Dendritic cell treated with granulocyte-macrophage colony-stimulating factor and Interleukin-4, amounts not matched to agents 40 ng/mL and 50 ng/mL, for 4 days (primary cell): ENCODE data around the gene ADGRB3.

Experiments
- H3K27ac Mint-ChIP-seq: one replicate; pipeline ENCODE4 v1.8.0; 2022; ENCODE audit warnings: mild to moderate bottlenecking, mixed read lengths
- H3K27me3 Mint-ChIP-seq: one replicate; pipeline ENCODE4 v1.8.0; 2022; ENCODE audit warnings: mild to moderate bottlenecking, mixed read lengths
- H3K36me3 Mint-ChIP-seq: one replicate; pipeline ENCODE4 v1.8.0; 2022; ENCODE audit warnings: low read depth, mixed read lengths
- H3K4me1 Mint-ChIP-seq: one replicate; pipeline ENCODE4 v1.8.0; 2022; ENCODE audit warnings: low read depth, mixed read lengths
- H3K4me3 Mint-ChIP-seq: one replicate; pipeline ENCODE4 v1.8.0; 2022; ENCODE audit warnings: mild to moderate bottlenecking, moderate library complexity, mixed read lengths
- H3K9me3 Mint-ChIP-seq: one replicate; pipeline ENCODE4 v1.8.0; 2022; ENCODE audit warnings: mixed read lengths
- intact Hi-C: fragments of 100-400 bp; cut with micrococcal nuclease; formaldehyde crosslinking; loops from one replicate; pipeline ENCODE4 v1.15.0; 2022

ADGRB3 gene

GRCh38 chr6:68726337-68726736 is 91.3 kb downstream of the ADGRB3 start:
- H3K27ac Mint-ChIP-seq = no peak overlapping the region
- H3K27me3 Mint-ChIP-seq = no peaks in the 10 kb centered on the region
- H3K4me1 Mint-ChIP-seq = no peaks in the 10 kb centered on the region
- no peaks in the 10 kb centered on the region for H3K9me3 Mint-ChIP-seq
- no peak overlapping the region for H3K4me3 Mint-ChIP-seq
- intact Hi-C loops = no loop called here
- no peaks in the 10 kb centered on the region for H3K36me3 Mint-ChIP-seq

- H3K36me3 Mint-ChIP-seq = no peaks in the 10 kb centered on the region
- H3K27ac Mint-ChIP-seq = no peak overlapping the region
- no peaks in the 10 kb centered on the region for H3K9me3 Mint-ChIP-seq
- intact Hi-C loops = no loop called here
- no peak overlapping the region for H3K4me3 Mint-ChIP-seq
- no peaks in the 10 kb centered on the region for H3K4me1 Mint-ChIP-seq
- H3K27me3 Mint-ChIP-seq = no peaks in the 10 kb centered on the region
These were observed 91.9 kb downstream of the ADGRB3 start for GRCh38 chr6:68726992-68727391.

- H3K9me3 Mint-ChIP-seq = no peaks in the 10 kb centered on the region
- no peak overlapping the region for H3K27ac Mint-ChIP-seq
- H3K27me3 Mint-ChIP-seq = no peaks in the 10 kb centered on the region
- no peaks in the 10 kb centered on the region for H3K36me3 Mint-ChIP-seq
- intact Hi-C loops = no loop called here
- H3K4me1 Mint-ChIP-seq = peaks cover 5% of the 10 kb centered on the region
- no peak overlapping the region for H3K4me3 Mint-ChIP-seq
These were observed 92.6 kb downstream of the ADGRB3 start for GRCh38 chr6:68727699-68728098.

- H3K36me3 Mint-ChIP-seq = no peaks in the 10 kb centered on the region
- intact Hi-C loops = no loop called here
- no peak overlapping the region for H3K27ac Mint-ChIP-seq
- H3K27me3 Mint-ChIP-seq = no peaks in the 10 kb centered on the region
- H3K9me3 Mint-ChIP-seq = no peaks in the 10 kb centered on the region
- peaks cover 5% of the 10 kb centered on the region for H3K4me1 Mint-ChIP-seq
- H3K4me3 Mint-ChIP-seq = no peak overlapping the region
These were observed 93.3 kb downstream of the ADGRB3 start for GRCh38 chr6:68728159-68728979.

- Mint-ChIP-seq H3K36me3 (no peaks in the 10 kb centered on the region), H3K27ac (no peak overlapping the region), H3K4me1 (peaks cover 5% of the 10 kb centered on the region), H3K27me3 (no peaks in the 10 kb centered on the region), H3K4me3 (no peak overlapping the region), H3K9me3 (no peaks in the 10 kb centered on the region)
- intact Hi-C loops = no loop called here
These were observed 94.4 kb downstream of the ADGRB3 start for GRCh38 chr6:68729377-68729903.

GRCh38 chr6:68730291-68731054 is 95.4 kb downstream of the ADGRB3 start:
- Mint-ChIP-seq H3K27ac (no peak overlapping the region), H3K4me3 (no peak overlapping the region), H3K4me1 (peaks cover 5% of the 10 kb centered on the region), H3K36me3 (no peaks in the 10 kb centered on the region), H3K9me3 (no peaks in the 10 kb centered on the region), H3K27me3 (no peaks in the 10 kb centered on the region)
- intact Hi-C loops = no loop called here

- Mint-ChIP-seq H3K9me3 (no peaks in the 10 kb centered on the region), H3K36me3 (no peaks in the 10 kb centered on the region), H3K27ac (no peak overlapping the region), H3K4me1 (peaks cover 5% of the 10 kb centered on the region), H3K4me3 (no peak overlapping the region), H3K27me3 (no peaks in the 10 kb centered on the region)
- intact Hi-C loops = no loop called here
These were observed 97.3 kb downstream of the ADGRB3 start for GRCh38 chr6:68732423-68732822.

- Mint-ChIP-seq H3K4me1 (peaks cover 9% of the 10 kb centered on the region), H3K4me3 (no peak overlapping the region), H3K36me3 (no peaks in the 10 kb centered on the region), H3K9me3 (no peaks in the 10 kb centered on the region), H3K27ac (no peak overlapping the region), H3K27me3 (no peaks in the 10 kb centered on the region)
- intact Hi-C loops = no loop called here
These were observed 100.8 kb downstream of the ADGRB3 start for GRCh38 chr6:68735866-68736265.

- intact Hi-C loops = no loop called here
- H3K36me3 Mint-ChIP-seq = no peaks in the 10 kb centered on the region
- no peak overlapping the region for H3K27ac Mint-ChIP-seq
- peaks cover 9% of the 10 kb centered on the region for H3K4me1 Mint-ChIP-seq
- H3K9me3 Mint-ChIP-seq = no peaks in the 10 kb centered on the region
- no peak overlapping the region for H3K4me3 Mint-ChIP-seq
- no peaks in the 10 kb centered on the region for H3K27me3 Mint-ChIP-seq
These were observed 102.0 kb downstream of the ADGRB3 start for GRCh38 chr6:68737061-68737460.

GRCh38 chr6:68738039-68738438 is 103.0 kb downstream of the ADGRB3 start:
- H3K4me1 Mint-ChIP-seq = peaks cover 7% of the 10 kb centered on the region
- H3K36me3 Mint-ChIP-seq = no peaks in the 10 kb centered on the region
- H3K27me3 Mint-ChIP-seq = no peaks in the 10 kb centered on the region
- H3K4me3 Mint-ChIP-seq = no peak overlapping the region
- H3K27ac Mint-ChIP-seq = no peak overlapping the region
- intact Hi-C loops = no loop called here
- H3K9me3 Mint-ChIP-seq = no peaks in the 10 kb centered on the region

- no peak overlapping the region for H3K4me3 Mint-ChIP-seq
- intact Hi-C loops = loop anchor here (2.0 kb wide), 1 partner anchor 16 kb away; no protein-coding TSS in a partner anchor
- no peaks in the 10 kb centered on the region for H3K36me3 Mint-ChIP-seq
- H3K9me3 Mint-ChIP-seq = no peaks in the 10 kb centered on the region
- peaks cover 20% of the 10 kb centered on the region for H3K4me1 Mint-ChIP-seq
- peak overlapping the region; percentile 30 for H3K27ac Mint-ChIP-seq
- no peaks in the 10 kb centered on the region for H3K27me3 Mint-ChIP-seq
These were observed 105.9 kb downstream of the ADGRB3 start for GRCh38 chr6:68740828-68741500.

- intact Hi-C loops = loop anchor here (2.0 kb wide), 1 partner anchor 15 kb away; no protein-coding TSS in a partner anchor
- Mint-ChIP-seq H3K9me3 (no peaks in the 10 kb centered on the region), H3K27ac (no peak overlapping the region), H3K36me3 (no peaks in the 10 kb centered on the region), H3K4me1 (peaks cover 20% of the 10 kb centered on the region), H3K4me3 (no peak overlapping the region), H3K27me3 (no peaks in the 10 kb centered on the region)
These were observed 106.7 kb downstream of the ADGRB3 start for GRCh38 chr6:68741501-68742386.

GRCh38 chr6:68743099-68743498 is 108.0 kb downstream of the ADGRB3 start:
- no peaks in the 10 kb centered on the region for H3K27me3 Mint-ChIP-seq
- no peak overlapping the region for H3K4me3 Mint-ChIP-seq
- intact Hi-C loops = no loop called here
- H3K9me3 Mint-ChIP-seq = peaks cover 8% of the 10 kb centered on the region
- H3K4me1 Mint-ChIP-seq = peaks cover 20% of the 10 kb centered on the region
- no peaks in the 10 kb centered on the region for H3K36me3 Mint-ChIP-seq
- no peak overlapping the region for H3K27ac Mint-ChIP-seq
